Measurements from ENCODE around the gene TRDN. TPM values are rescaled to one million over a fixed set of nuclear protein-coding genes. Genes with fewer than 3 reads are reported as not detected.

Gene TRDN
- total and polyA plus RNA-seq, 3 experiments from 2014 or later, result not detected

DNA sequence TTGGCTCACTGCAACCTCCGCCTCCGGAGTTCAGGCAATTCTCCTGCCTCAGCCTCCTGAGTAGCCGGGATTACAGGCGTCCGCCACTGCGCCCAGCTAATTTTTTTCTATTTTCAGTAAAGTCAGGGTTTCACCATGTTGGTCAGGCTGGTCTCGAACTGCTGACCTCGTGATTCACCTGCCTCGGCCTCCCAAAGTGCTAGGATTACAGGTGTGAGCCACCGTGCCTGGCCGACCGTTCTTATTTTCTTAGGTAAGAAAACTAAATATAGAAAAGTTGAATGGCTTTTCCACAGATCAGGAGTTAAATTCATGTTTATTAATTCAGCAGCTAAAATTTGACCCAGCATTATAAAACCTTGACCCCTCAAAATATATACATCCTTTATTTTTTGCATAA is 238.7 kb downstream of the TRDN start:
- Mint-ChIP-seq H3K9me3 (peaks cover 0 to 4% (median 0%) of the 10 kb centered on the region in 5 donors), H3K4me1 (no peaks in the 10 kb centered on the region), H3K4me3 (no peak overlapping the region), H3K27ac (no peak overlapping the region), H3K27me3 (no peaks in the 10 kb centered on the region), H3K36me3 (no peaks in the 10 kb centered on the region)
- Histone ChIP-seq H3K4me3 (ENCODE audit: low read length) (no peak overlapping the region), H3K9me3 (ENCODE audit: low read length) (no peaks in the 10 kb centered on the region), H3K4me1 (ENCODE audit: insufficient read depth, low read length) (no peaks in the 10 kb centered on the region), H3K27ac (ENCODE audit: low read depth, low read length) (no peak overlapping the region), H3K36me3 (ENCODE audit: insufficient read depth, low read length) (no peaks in the 10 kb centered on the region), H3K27me3 (ENCODE audit: insufficient read depth, low read length, poor library complexity, severe bottlenecking) (no peaks in the 10 kb centered on the region)
- POLR2A ChIA-PET, result no interaction called here
- no peak for DNase-seq
- CTCF ChIA-PET, result no interaction called here

DNA sequence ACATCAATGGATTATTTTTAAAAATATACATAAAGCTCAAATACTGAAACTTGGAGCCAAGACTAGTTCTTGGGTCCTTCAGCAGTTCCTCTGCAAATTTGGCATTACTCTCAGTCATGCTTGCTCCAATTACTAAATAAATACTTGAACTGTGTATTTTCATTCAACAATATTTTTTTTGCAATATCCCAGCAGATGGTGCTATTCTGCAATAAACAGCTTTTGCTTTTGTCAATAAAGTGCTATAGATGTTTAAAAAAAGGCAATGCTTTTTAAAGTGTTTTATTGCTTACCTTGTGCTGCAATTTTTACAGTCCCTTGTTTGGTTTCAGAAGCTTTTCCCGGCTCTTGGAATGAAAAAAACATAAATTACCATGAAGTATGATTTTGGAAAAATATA is 243.4 kb downstream of the TRDN start:
- H3K36me3 Mint-ChIP-seq, result no peaks in the 10 kb centered on the region
- H3K27me3 ChIP-seq (ENCODE audit: insufficient read depth, low read length, poor library complexity, severe bottlenecking), result no peaks in the 10 kb centered on the region
- H3K9me3 Mint-ChIP-seq, result peaks cover 0 to 4% (median 3%) of the 10 kb centered on the region in 5 donors
- H3K4me3 ChIP-seq (ENCODE audit: low read length), result no peak overlapping the region
- no peak overlapping the region for H3K27ac ChIP-seq (ENCODE audit: low read depth, low read length)
- H3K36me3 ChIP-seq (ENCODE audit: insufficient read depth, low read length), result no peaks in the 10 kb centered on the region
- no peaks in the 10 kb centered on the region for H3K4me1 Mint-ChIP-seq
- no peak overlapping the region for H3K4me3 Mint-ChIP-seq
- no peak overlapping the region for H3K27ac Mint-ChIP-seq
- POLR2A ChIA-PET, result no interaction called here
- no peaks in the 10 kb centered on the region for H3K4me1 ChIP-seq (ENCODE audit: insufficient read depth, low read length)
- DNase-seq, result no peak
- CTCF ChIA-PET, result no interaction called here
- H3K9me3 ChIP-seq (ENCODE audit: low read length), result no peaks in the 10 kb centered on the region
- no peaks in the 10 kb centered on the region for H3K27me3 Mint-ChIP-seq

DNA sequence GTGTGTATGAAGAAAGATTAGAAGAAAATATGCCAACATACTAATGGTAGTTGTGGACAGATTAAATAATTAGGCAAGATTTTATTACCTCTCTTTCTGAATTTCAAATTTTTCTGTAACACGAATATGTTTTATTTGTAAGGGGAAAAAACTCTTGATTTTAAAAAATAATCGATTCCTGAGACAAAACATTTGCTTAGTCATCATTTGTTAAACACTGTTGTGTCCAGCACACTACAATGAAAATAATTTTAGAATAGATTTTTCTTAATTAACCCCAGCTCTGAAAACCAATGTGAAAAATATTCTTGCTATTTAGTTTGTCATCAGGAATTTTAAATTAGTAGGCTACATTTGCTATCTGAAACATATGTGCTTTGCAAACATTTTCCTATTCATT is 253.0 kb downstream of the TRDN start:
- DNase-seq, result no peak
- ChIA-PET POLR2A (no interaction called here), CTCF (no interaction called here)
- no peak overlapping the region for H3K4me3 ChIP-seq (ENCODE audit: low read length)
- H3K9me3 ChIP-seq (ENCODE audit: low read length), result no peaks in the 10 kb centered on the region
- H3K27ac Mint-ChIP-seq, result no peak overlapping the region
- no peaks in the 10 kb centered on the region for H3K27me3 ChIP-seq (ENCODE audit: insufficient read depth, low read length, poor library complexity, severe bottlenecking)
- no peak overlapping the region for H3K27ac ChIP-seq (ENCODE audit: low read depth, low read length)
- H3K4me1 Mint-ChIP-seq, result no peaks in the 10 kb centered on the region
- no peak overlapping the region for H3K4me3 Mint-ChIP-seq
- H3K36me3 ChIP-seq (ENCODE audit: insufficient read depth, low read length), result no peaks in the 10 kb centered on the region
- no peaks in the 10 kb centered on the region for H3K4me1 ChIP-seq (ENCODE audit: insufficient read depth, low read length)
- H3K9me3 Mint-ChIP-seq, result peaks cover 0 to 5% (median 0%) of the 10 kb centered on the region in 5 donors
- H3K27me3 Mint-ChIP-seq, result no peaks in the 10 kb centered on the region
- H3K36me3 Mint-ChIP-seq, result no peaks in the 10 kb centered on the region

DNA sequence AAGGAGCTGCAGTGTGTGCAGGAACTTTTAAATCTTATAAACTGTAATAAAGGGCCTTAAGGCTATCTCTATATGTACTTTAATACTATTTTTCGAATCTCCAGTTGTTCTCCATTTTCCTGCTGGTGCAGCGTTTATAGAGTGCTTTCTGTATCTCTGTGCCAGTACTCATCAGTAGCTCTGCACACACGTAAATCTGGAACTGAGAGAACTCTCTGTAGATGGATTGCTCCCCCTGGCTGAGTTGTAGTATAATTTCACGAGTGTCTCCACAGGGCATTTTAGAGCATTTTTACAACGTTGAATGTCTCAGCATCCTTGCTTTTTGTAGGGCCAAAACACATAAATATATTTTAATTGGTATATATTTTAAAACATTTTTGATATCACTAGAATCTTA is 256.5 kb downstream of the TRDN start:
- ChIA-PET CTCF (interaction anchor here (1.0 kb wide), 1 partner anchor 13 kb away, joined by 3 read pairs; no protein-coding TSS in a partner anchor), POLR2A (no interaction called here)
- Mint-ChIP-seq H3K4me3 (no peak overlapping the region), H3K36me3 (no peaks in the 10 kb centered on the region), H3K27ac (no peak overlapping the region), H3K4me1 (no peaks in the 10 kb centered on the region), H3K9me3 (peaks cover 0 to 6% (median 0%) of the 10 kb centered on the region in 5 donors), H3K27me3 (no peaks in the 10 kb centered on the region)
- H3K27ac ChIP-seq (ENCODE audit: low read depth, low read length), result no peak overlapping the region
- no peak for DNase-seq
- H3K9me3 ChIP-seq (ENCODE audit: low read length), result no peaks in the 10 kb centered on the region
- no peak overlapping the region for H3K4me3 ChIP-seq (ENCODE audit: low read length)
- H3K36me3 ChIP-seq (ENCODE audit: insufficient read depth, low read length), result no peaks in the 10 kb centered on the region
- no peaks in the 10 kb centered on the region for H3K27me3 ChIP-seq (ENCODE audit: insufficient read depth, low read length, poor library complexity, severe bottlenecking)
- no peaks in the 10 kb centered on the region for H3K4me1 ChIP-seq (ENCODE audit: insufficient read depth, low read length)

DNA sequence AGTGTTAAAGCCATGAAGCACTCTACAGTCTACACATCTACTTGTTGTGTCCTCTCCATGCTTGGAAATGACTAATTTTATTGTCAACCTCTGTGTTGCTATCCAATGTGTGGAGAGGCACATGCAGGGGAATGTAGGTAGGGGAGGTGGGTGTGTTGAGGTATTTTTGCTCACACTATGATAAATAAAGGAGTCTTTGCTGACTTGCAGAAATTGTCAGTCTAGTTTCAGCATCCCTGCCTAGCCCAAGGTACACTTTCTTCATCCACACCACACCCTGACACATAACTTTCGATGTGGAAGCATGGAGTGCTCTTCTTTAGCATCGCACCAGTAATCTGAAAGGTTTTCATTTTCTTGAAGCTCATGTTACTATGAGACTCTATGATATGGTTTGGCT is 264.0 kb downstream of the TRDN start:
- DNase-seq, result no peak
- Histone ChIP-seq H3K27ac (ENCODE audit: low read depth, low read length) (no peak overlapping the region), H3K4me3 (ENCODE audit: low read length) (no peak overlapping the region), H3K9me3 (ENCODE audit: low read length) (no peaks in the 10 kb centered on the region), H3K27me3 (ENCODE audit: insufficient read depth, low read length, poor library complexity, severe bottlenecking) (no peaks in the 10 kb centered on the region), H3K36me3 (ENCODE audit: insufficient read depth, low read length) (no peaks in the 10 kb centered on the region), H3K4me1 (ENCODE audit: insufficient read depth, low read length) (no peaks in the 10 kb centered on the region)
- no peak overlapping the region for H3K27ac Mint-ChIP-seq
- ChIA-PET CTCF (no interaction called here), POLR2A (no interaction called here)
- no peaks in the 10 kb centered on the region for H3K27me3 Mint-ChIP-seq
- H3K4me3 Mint-ChIP-seq, result no peak overlapping the region
- no peaks in the 10 kb centered on the region for H3K36me3 Mint-ChIP-seq
- H3K9me3 Mint-ChIP-seq, result peaks cover 0 to 6% (median 1%) of the 10 kb centered on the region in 5 donors
- no peaks in the 10 kb centered on the region for H3K4me1 Mint-ChIP-seq

DNA sequence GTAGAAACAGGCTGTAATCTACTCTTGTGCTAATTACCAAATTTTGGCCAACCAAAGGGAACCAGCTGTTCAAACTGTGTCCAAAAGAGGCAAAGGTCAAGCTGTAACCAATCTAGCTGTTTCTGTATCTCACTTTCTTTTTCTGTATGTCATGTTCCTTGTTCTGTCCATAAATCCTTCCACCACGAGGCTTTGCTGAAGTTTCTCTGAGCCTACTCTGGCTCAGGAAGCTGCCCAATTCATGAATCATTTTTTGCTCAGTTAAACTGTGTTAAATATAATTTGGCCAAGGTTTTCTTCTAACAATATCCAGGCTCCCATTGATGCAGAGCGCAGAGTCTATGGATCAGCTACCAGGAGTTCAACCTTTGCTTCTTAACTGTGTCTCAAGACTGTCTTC is 272.8 kb downstream of the TRDN start:
- DNase-seq, result no peak
- ChIA-PET POLR2A (no interaction called here), CTCF (no interaction called here)
- Histone ChIP-seq H3K4me1 (ENCODE audit: insufficient read depth, low read length) (no peaks in the 10 kb centered on the region), H3K4me3 (ENCODE audit: low read length) (no peak overlapping the region), H3K27ac (ENCODE audit: low read depth, low read length) (no peak overlapping the region), H3K9me3 (ENCODE audit: low read length) (no peaks in the 10 kb centered on the region), H3K27me3 (ENCODE audit: insufficient read depth, low read length, poor library complexity, severe bottlenecking) (no peaks in the 10 kb centered on the region), H3K36me3 (ENCODE audit: insufficient read depth, low read length) (no peaks in the 10 kb centered on the region)
- Mint-ChIP-seq H3K9me3 (peaks cover 2 to 20% (median 5%) of the 10 kb centered on the region in 5 donors), H3K4me3 (no peak overlapping the region), H3K36me3 (no peaks in the 10 kb centered on the region), H3K27me3 (no peaks in the 10 kb centered on the region), H3K27ac (no peak overlapping the region), H3K4me1 (no peaks in the 10 kb centered on the region)

DNA sequence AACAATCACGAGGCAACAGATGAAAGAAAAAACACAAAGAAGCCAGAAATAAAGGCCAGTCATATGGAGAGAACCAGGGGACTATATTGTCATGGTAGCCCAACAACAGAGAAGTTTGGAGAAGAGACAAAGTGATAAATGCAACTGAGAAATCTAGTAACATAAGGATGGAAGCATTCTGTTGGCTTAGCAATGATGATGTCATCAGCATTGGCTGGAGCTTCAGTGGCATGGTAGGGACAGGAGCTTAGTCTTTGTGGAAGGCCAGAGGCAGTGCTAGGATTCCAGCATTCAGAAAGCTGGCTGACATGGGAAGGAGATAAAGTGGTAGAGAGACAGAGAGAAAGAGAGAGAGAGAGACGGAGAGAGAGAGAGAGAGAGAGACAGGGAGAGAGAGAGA is 276.4 kb downstream of the TRDN start:
- no peaks in the 10 kb centered on the region for H3K4me1 ChIP-seq (ENCODE audit: insufficient read depth, low read length)
- ChIA-PET POLR2A (no interaction called here), CTCF (no interaction called here)
- no peak overlapping the region for H3K4me3 Mint-ChIP-seq
- no peak for DNase-seq
- H3K36me3 ChIP-seq (ENCODE audit: insufficient read depth, low read length), result no peaks in the 10 kb centered on the region
- no peaks in the 10 kb centered on the region for H3K9me3 ChIP-seq (ENCODE audit: low read length)
- H3K4me3 ChIP-seq (ENCODE audit: low read length), result no peak overlapping the region
- H3K4me1 Mint-ChIP-seq, result no peaks in the 10 kb centered on the region
- H3K27ac ChIP-seq (ENCODE audit: low read depth, low read length), result no peak overlapping the region
- peaks cover 0 to 2% of the 10 kb centered on the region in 2 donors for H3K27me3 Mint-ChIP-seq
- no peaks in the 10 kb centered on the region for H3K36me3 Mint-ChIP-seq
- no peaks in the 10 kb centered on the region for H3K27me3 ChIP-seq (ENCODE audit: insufficient read depth, low read length, poor library complexity, severe bottlenecking)
- peaks cover 2 to 19% (median 5%) of the 10 kb centered on the region in 5 donors for H3K9me3 Mint-ChIP-seq
- no peak overlapping the region for H3K27ac Mint-ChIP-seq

DNA sequence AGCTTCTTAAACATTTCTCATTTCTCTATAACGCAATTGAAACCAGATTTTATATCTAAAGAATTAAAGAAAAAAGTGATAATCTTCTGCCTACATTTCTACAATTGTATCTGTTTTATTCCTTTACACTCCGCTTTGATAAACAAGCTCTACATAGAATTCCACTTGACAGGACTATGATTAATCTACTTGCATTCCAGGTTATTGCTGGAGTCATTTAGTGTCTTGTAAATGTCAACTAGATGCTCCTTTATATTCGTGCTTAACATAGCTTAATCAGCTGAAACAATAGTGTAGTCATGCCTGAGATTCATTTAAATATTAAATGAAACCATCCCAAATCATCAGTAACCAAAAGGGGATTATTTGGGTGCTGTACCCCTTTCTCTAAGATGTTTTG is 284.0 kb downstream of the TRDN start:
- no peaks in the 10 kb centered on the region for H3K4me1 ChIP-seq (ENCODE audit: insufficient read depth, low read length)
- H3K27me3 ChIP-seq (ENCODE audit: insufficient read depth, low read length, poor library complexity, severe bottlenecking), result no peaks in the 10 kb centered on the region
- no peaks in the 10 kb centered on the region for H3K36me3 ChIP-seq (ENCODE audit: insufficient read depth, low read length)
- POLR2A ChIA-PET, result no interaction called here
- CTCF ChIA-PET, result no interaction called here
- no peak overlapping the region for H3K4me3 ChIP-seq (ENCODE audit: low read length)
- Mint-ChIP-seq H3K36me3 (no peaks in the 10 kb centered on the region), H3K4me1 (no peaks in the 10 kb centered on the region), H3K9me3 (peaks cover 0 to 5% (median 0%) of the 10 kb centered on the region in 5 donors), H3K27ac (no peak overlapping the region), H3K27me3 (peaks cover 0 to 2% of the 10 kb centered on the region in 2 donors), H3K4me3 (no peak overlapping the region)
- H3K9me3 ChIP-seq (ENCODE audit: low read length), result no peaks in the 10 kb centered on the region
- no peak for DNase-seq
- H3K27ac ChIP-seq (ENCODE audit: low read depth, low read length), result no peak overlapping the region

DNA sequence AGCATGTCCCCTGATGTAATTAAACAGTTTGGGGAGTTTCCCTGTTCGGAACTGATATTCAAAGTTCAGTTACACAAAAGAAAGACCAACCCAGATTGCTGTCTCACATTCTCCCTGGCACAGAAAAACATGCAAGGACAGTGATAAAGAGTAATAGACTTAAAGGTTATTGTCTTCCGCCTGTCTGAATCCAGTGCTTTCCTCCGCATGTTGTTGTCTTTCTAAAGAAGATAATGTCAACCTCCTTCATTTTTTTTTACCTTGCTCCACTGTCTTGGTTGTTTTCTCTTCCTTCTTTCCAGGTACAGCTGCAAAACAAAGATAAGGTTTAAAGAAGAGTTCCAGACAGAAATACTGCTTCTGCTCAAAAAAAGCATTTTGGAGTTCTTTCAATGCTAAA is 284.5 kb downstream of the TRDN start:
- peaks cover 0 to 2% of the 10 kb centered on the region in 2 donors for H3K27me3 Mint-ChIP-seq
- Histone ChIP-seq H3K27ac (ENCODE audit: low read depth, low read length) (no peak overlapping the region), H3K36me3 (ENCODE audit: insufficient read depth, low read length) (no peaks in the 10 kb centered on the region), H3K4me3 (ENCODE audit: low read length) (no peak overlapping the region), H3K4me1 (ENCODE audit: insufficient read depth, low read length) (no peaks in the 10 kb centered on the region), H3K9me3 (ENCODE audit: low read length) (no peaks in the 10 kb centered on the region), H3K27me3 (ENCODE audit: insufficient read depth, low read length, poor library complexity, severe bottlenecking) (no peaks in the 10 kb centered on the region)
- H3K4me3 Mint-ChIP-seq, result no peak overlapping the region
- ChIA-PET CTCF (no interaction called here), POLR2A (no interaction called here)
- peaks cover 0 to 5% (median under 1%) of the 10 kb centered on the region in 5 donors for H3K9me3 Mint-ChIP-seq
- no peak overlapping the region for H3K27ac Mint-ChIP-seq
- no peak for DNase-seq
- no peaks in the 10 kb centered on the region for H3K36me3 Mint-ChIP-seq
- no peaks in the 10 kb centered on the region for H3K4me1 Mint-ChIP-seq

Measured in CD8-positive, alpha-beta memory T cell (primary cell).